CD4-positive, alpha-beta memory T cell (primary cell): ENCODE measurements around the gene IFT172. TPM values are rescaled to one million over a fixed set of nuclear protein-coding genes. Genes with fewer than 3 reads are reported as not detected.

Experiments
- CTCF ChIA-PET: fragments of 350-600 bp; sonication (Branson Sonifier 250); formaldehyde crosslinking; loops from one replicate; lab custom pipeline; 2021; ENCODE audit warnings: inconsistent platforms; ENCODE audit not compliant: partially characterized antibody; lab: Charles Lee
- POLR2A ChIA-PET: fragments of 350-600 bp; sonication (Branson Sonifier 250); formaldehyde crosslinking; loops from one replicate; lab custom pipeline; 2021; ENCODE audit not compliant: partially characterized antibody; lab: Charles Lee
- DNase-seq, 5 donors: peaks; one replicate each; pipeline versions ENCODE4 v3.0.0 to v3.0.0-alpha.2; 2020 to 2022; ENCODE audit warnings: mixed read lengths in 1 of 5
- H3K27ac ChIP-seq: one replicate; pipeline ENCODE4 v1.7.0; 2013; ENCODE audit warnings: low read depth, low read length
- H3K27me3 ChIP-seq: 2 replicates; pipeline ENCODE4 v1.7.0; 2013; ENCODE audit warnings: mild to moderate bottlenecking, low read length, moderate library complexity; ENCODE audit not compliant: insufficient read depth
- H3K36me3 ChIP-seq: 2 replicates; pipeline ENCODE4 v1.7.0; 2013; ENCODE audit warnings: mild to moderate bottlenecking, low read length, moderate library complexity; ENCODE audit not compliant: insufficient read depth
- H3K4me1 ChIP-seq: 2 replicates; pipeline ENCODE4 v1.7.0; 2013; ENCODE audit warnings: mild to moderate bottlenecking, low read length, moderate library complexity; ENCODE audit not compliant: insufficient read depth
- H3K4me3 ChIP-seq, 2 donors: one replicate each; pipeline ENCODE4 v1.7.0; 2013; ENCODE audit warnings: low read length in 2 of 2, mild to moderate bottlenecking in 1 of 2
- H3K9me3 ChIP-seq, 2 donors: one replicate each; pipeline ENCODE4 v1.7.0; 2013; ENCODE audit warnings: low read length in 2 of 2, control low read depth in 1 of 2; ENCODE audit not compliant: control insufficient read depth in 1 of 2
- H3K27ac Mint-ChIP-seq, 7 donors: one replicate each; pipeline ENCODE4 v1.8.0; 2020 to 2021; ENCODE audit warnings: mixed read lengths in 7 of 7, mild to moderate bottlenecking in 6 of 7, inconsistent platforms in 3 of 7, moderate library complexity in 3 of 7
- H3K27me3 Mint-ChIP-seq, 2 donors: one replicate each; pipeline ENCODE4 v1.8.0; 2020 to 2021; ENCODE audit warnings: mixed read lengths in 2 of 2
- H3K36me3 Mint-ChIP-seq, 2 donors: one replicate each; pipeline ENCODE4 v1.8.0; 2020 to 2021; ENCODE audit warnings: mixed read lengths in 2 of 2, inconsistent platforms in 1 of 2, mild to moderate bottlenecking in 1 of 2
- H3K4me1 Mint-ChIP-seq, 4 donors: one replicate each; pipeline ENCODE4 v1.8.0; 2020 to 2021; ENCODE audit warnings: mixed read lengths in 4 of 4, mild to moderate bottlenecking in 1 of 4
- H3K4me3 Mint-ChIP-seq, 8 donors: one replicate each; pipeline ENCODE4 v1.8.0; 2020 to 2021; ENCODE audit warnings: mixed read lengths in 8 of 8, mild to moderate bottlenecking in 7 of 8, moderate library complexity in 6 of 8, inconsistent platforms in 3 of 8
- H3K9me3 Mint-ChIP-seq, 8 donors: one replicate each; pipeline ENCODE4 v1.8.0; 2020 to 2021; ENCODE audit warnings: mixed read lengths in 8 of 8, mild to moderate bottlenecking in 5 of 8, inconsistent platforms in 3 of 8, moderate library complexity in 1 of 8
- intact Hi-C: fragments of 100-400 bp; cut with micrococcal nuclease; formaldehyde crosslinking; loops from one replicate; pipeline ENCODE4 v1.15.1; 2023
- polyA plus RNA-seq, 2 donors: library from polyadenylated mRNA; unstranded; fragments of 300-500 nt; fragmentation: Illumina TruSeq; gene quantifications; one replicate each; pipeline ENCODE4 v1.2.3, GENCODE V29; 2021
- total RNA-seq, 2 experiments: library from RNA; stranded (reverse); gene quantifications; one replicate each; pipeline ENCODE4 v1.2.3, GENCODE V29; 2021

IFT172 gene
- total and polyA plus RNA-seq, 4 experiments from 2014 or later: 2.1 to 24.4 (median 14.4) TPM

DNA sequence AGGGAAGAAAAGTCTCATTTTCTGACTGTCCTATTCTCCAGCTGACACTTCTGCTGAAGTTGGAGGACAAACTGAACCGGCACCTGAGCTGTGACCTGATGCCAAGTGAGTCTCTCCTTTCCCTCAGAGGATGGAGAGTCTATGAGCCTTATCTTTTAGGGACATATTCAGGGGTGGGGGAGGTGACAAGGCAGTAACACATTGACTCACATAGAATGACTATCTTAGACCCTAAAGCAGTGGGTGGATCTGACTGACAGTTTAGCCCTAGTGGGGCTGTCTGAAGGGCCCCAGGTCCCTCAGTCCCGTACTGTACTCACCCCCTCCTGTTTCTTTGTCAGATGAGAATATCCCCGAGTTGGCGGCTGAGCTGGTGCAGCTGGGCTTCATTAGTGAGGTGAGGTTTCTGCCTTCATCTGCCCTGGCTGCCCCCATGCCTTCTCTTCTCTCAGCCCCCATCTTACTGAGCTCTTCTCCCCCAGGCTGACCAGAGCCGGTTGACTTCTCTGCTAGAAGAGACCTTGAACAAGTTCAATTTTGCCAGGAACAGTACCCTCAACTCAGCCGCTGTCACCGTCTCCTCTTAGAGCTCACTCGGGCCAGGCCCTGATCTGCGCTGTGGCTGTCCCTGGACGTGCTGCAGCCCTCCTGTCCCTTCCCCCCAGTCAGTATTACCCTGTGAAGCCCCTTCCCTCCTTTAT lies 48.2 kb downstream of the IFT172 start:
- no peak overlapping the region for H3K4me3 Mint-ChIP-seq
- POLR2A ChIA-PET: no interaction called here

GRCh38 chr2:27435628-27436027 lies 53.9 kb downstream of the IFT172 start:
- peaks cover 23% of the 10 kb centered on the region for H3K4me1 ChIP-seq
- intact Hi-C loops: no loop called here
- H3K4me3 ChIP-seq: no peak overlapping the region
- ChIA-PET POLR2A (no interaction called here), CTCF (interaction anchor here (0.7 kb wide), 1 partner anchor 10 kb away, joined by 3 read pairs; no protein-coding TSS in a partner anchor)
- no peaks in the 10 kb centered on the region for H3K9me3 ChIP-seq
- DNase-seq: no peak
- H3K4me3 Mint-ChIP-seq: no peak overlapping the region
- H3K27me3 ChIP-seq: no peaks in the 10 kb centered on the region
- peaks cover 15 to 26% (median 21%) of the 10 kb centered on the region in 4 donors for H3K4me1 Mint-ChIP-seq
- no peak overlapping the region for H3K27ac ChIP-seq
- no peaks in the 10 kb centered on the region for H3K27me3 Mint-ChIP-seq
- peaks cover 67% of the 10 kb centered on the region for H3K36me3 ChIP-seq
- peak overlapping the region in 6 of 7 donors; percentile 32 to 86 (median 64) for H3K27ac Mint-ChIP-seq
- peaks cover 61 to 76% of the 10 kb centered on the region in 2 donors for H3K36me3 Mint-ChIP-seq
- H3K9me3 Mint-ChIP-seq: no peaks in the 10 kb centered on the region

More for the DNA sequence above, 48.2 kb downstream of the IFT172 start:
- H3K9me3 ChIP-seq: no peaks in the 10 kb centered on the region
- H3K9me3 Mint-ChIP-seq: peaks cover 0 to 3% (median 0%) of the 10 kb centered on the region in 8 donors
- peaks cover 45% of the 10 kb centered on the region for H3K36me3 ChIP-seq
- no peak overlapping the region for H3K4me3 ChIP-seq
- DNase-seq: no peak
- no peak overlapping the region for H3K27ac ChIP-seq
- no peaks in the 10 kb centered on the region for H3K27me3 Mint-ChIP-seq
- H3K27me3 ChIP-seq: no peaks in the 10 kb centered on the region
- peak overlapping the region in 3 of 7 donors; percentile 23 to 67 (median 43) for H3K27ac Mint-ChIP-seq
- H3K4me1 ChIP-seq: no peaks in the 10 kb centered on the region
- intact Hi-C loops: no loop called here
- CTCF ChIA-PET: interaction anchor here (1.1 kb wide), 1 partner anchor 9 kb away, joined by 4 read pairs; no protein-coding TSS in a partner anchor
- peaks cover 0 to 9% (median 5%) of the 10 kb centered on the region in 4 donors for H3K4me1 Mint-ChIP-seq
- peaks cover 44 to 58% of the 10 kb centered on the region in 2 donors for H3K36me3 Mint-ChIP-seq

GRCh38 chr2:27431395-27431794 lies 58.1 kb downstream of the IFT172 start:
- Mint-ChIP-seq H3K4me3 (peak overlapping the region in 7 of 8 donors; percentile 21 to 87 (median 62)), H3K27ac (peak overlapping the region in 5 of 7 donors; percentile 68 to 98 (median 86)), H3K27me3 (no peaks in the 10 kb centered on the region), H3K9me3 (no peaks in the 10 kb centered on the region), H3K4me1 (peaks cover 29 to 50% (median 42%) of the 10 kb centered on the region in 4 donors), H3K36me3 (peaks cover 34 to 55% of the 10 kb centered on the region in 2 donors)
- Histone ChIP-seq H3K9me3 (no peaks in the 10 kb centered on the region), H3K27me3 (no peaks in the 10 kb centered on the region), H3K36me3 (peaks cover 35% of the 10 kb centered on the region), H3K27ac (no peak overlapping the region), H3K4me3 (no peak overlapping the region), H3K4me1 (peaks cover 45% of the 10 kb centered on the region)
- ChIA-PET POLR2A (interaction anchor here (1.0 to 4.2 kb wide), 3 partner anchors 22 to 60 kb away, joined by 5 to 44 read pairs (median 14); partner anchors contain the start of genes PPM1G and ZNF513), CTCF (interaction anchor here (1.7 to 3.7 kb wide), 3 partner anchors 10 to 62 kb away, joined by 4 to 12 read pairs (median 11); partner anchors contain the start of genes EIF2B4, PPM1G and SNX17)
- peak in 1 of 5 donors; percentile 66 for DNase-seq
- intact Hi-C loops: loop anchor here (1.0 kb wide), 1 partner anchor 152 kb away; the partner anchor contains the start of gene ZNF512

DNA sequence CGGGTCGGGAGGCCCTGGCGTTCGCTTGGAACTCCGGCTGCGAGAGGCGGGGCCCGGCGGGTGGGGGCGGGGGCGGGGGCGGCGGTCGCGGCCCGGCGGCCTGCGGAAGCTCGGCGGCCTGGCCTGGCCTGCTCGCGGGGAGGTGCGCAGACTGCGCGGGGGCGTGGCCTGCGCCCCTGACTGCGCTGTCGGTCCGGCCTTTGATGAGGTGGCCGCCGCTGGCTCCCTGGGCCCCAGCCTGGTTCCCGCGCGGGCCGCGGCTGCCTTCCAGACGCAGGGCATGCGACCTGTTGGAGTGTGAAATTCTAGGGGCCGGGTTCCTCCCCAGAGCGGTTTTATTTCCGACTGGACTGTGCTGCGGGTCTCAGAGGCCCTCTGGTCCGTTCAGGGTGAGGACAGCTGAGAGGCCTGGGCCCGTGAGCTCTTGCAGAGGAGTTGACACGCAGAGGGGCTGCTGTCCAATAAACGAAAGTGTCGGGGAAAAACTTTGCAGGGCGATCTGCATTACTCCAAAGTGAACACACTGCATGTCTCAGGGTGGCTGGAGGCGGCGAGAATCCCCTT lies 60.5 kb downstream of the IFT172 start:
- H3K27ac Mint-ChIP-seq: peak overlapping the region; percentile 92 to 98 (median 98)
- H3K9me3 Mint-ChIP-seq: no peaks in the 10 kb centered on the region
- Histone ChIP-seq H3K4me3 (peak overlapping the region; percentile 64 to 76), H3K9me3 (no peaks in the 10 kb centered on the region), H3K27ac (peak overlapping the region; percentile 93), H3K36me3 (peaks cover 11% of the 10 kb centered on the region), H3K4me1 (peaks cover 45% of the 10 kb centered on the region), H3K27me3 (no peaks in the 10 kb centered on the region)
- intact Hi-C loops: loop anchor here (1.0 to 5.0 kb wide), 8 partner anchors 20 to 342 kb away; partner anchors contain the start of genes ATRAID, EIF2B4, GTF3C2 and KHK
- POLR2A ChIA-PET: interaction anchor here (0.6 to 4.7 kb wide), 18 partner anchors 8 to 1441 kb away, joined by 3 to 82 read pairs (median 8); partner anchors contain the start of genes AGBL5, CCDC121, EIF2B4 and GPN1
- peak overlapping the region; percentile 96 to 100 (median 98) for H3K4me3 Mint-ChIP-seq
- peaks cover 10 to 32% of the 10 kb centered on the region in 2 donors for H3K36me3 Mint-ChIP-seq
- no peaks in the 10 kb centered on the region for H3K27me3 Mint-ChIP-seq
- CTCF ChIA-PET: interaction anchor here (0.6 to 3.7 kb wide), 6 partner anchors 19 to 175 kb away, joined by 3 to 12 read pairs (median 3); partner anchors contain the start of genes EIF2B4, PPM1G and SNX17
- peaks cover 28 to 50% (median 37%) of the 10 kb centered on the region in 4 donors for H3K4me1 Mint-ChIP-seq
- peak in 4 of 5 donors; percentile 57 to 71 (median 64) for DNase-seq

DNA sequence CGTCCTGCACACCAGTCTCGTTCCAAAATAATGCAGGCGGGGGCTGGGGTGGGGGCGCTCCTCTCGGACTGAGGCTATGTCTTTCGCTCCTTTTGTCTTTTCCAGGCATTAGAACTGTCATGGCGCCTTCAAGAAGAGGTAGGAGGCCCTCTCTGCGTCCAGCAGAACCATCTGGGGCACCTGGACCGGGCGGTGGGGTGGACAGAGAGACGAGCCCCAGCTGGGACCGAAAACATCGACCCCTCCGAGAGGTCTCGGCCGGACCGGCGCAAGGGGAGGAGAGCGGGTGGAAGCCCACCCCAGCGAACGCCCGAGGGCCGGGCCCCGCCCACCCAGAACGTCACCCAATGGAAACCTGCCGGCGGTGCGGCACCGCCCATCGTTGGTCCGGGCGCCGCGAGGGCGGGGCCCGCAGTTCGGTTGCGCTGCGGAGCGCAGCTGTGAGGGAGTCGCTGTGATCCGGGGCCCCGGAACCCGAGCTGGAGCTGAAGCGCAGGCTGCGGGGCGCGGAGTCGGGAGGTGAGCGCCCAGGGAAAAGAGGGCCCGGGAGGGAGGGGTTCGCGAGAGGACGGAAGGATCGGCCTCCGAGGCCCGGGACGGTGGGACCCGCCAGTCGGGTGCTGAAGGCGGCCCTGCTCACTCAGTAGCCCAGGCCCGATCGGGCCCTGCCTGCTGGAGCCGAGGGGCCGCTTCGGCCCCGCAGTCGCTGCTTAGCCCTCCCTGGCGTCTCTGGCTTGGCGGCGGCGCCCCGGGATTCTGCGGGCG lies 61.1 kb downstream of the IFT172 start, which contains the start of gene NRBP1:
TSS of gene NRBP1 (plus strand) at position 419 of the 765 bp plus-strand sequence. CDS start 4,643 bp downstream, outside the sequence.
- Histone ChIP-seq H3K27me3 (no peaks in the 10 kb centered on the region), H3K4me1 (peaks cover 45% of the 10 kb centered on the region), H3K27ac (peak within 1 kb of the TSS; percentile 93), H3K9me3 (no peaks in the 10 kb centered on the region), H3K36me3 (peaks cover 5% of the 10 kb centered on the region), H3K4me3 (peak within 1 kb of the TSS; percentile 64 to 76)
- ChIA-PET POLR2A (interaction anchor here (0.6 to 4.7 kb wide), 21 partner anchors 9 to 1442 kb away, joined by 3 to 82 read pairs (median 7); partner anchors contain the start of genes AGBL5, CCDC121, EIF2B4 and GPN1), CTCF (interaction anchor here (0.6 to 3.2 kb wide), 5 partner anchors 18 to 49 kb away, joined by 3 to 11 read pairs (median 3); partner anchors contain the start of gene PPM1G)
- DNase-seq: peak; percentile 86 to 91 (median 89)
- H3K4me3 Mint-ChIP-seq: peak within 1 kb of the TSS; percentile 97 to 100 (median 98)
- peaks cover 24 to 44% (median 35%) of the 10 kb centered on the region in 4 donors for H3K4me1 Mint-ChIP-seq
- no peaks in the 10 kb centered on the region for H3K9me3 Mint-ChIP-seq
- no peaks in the 10 kb centered on the region for H3K27me3 Mint-ChIP-seq
- intact Hi-C loops: loop anchor here (1.0 to 5.0 kb wide), 8 partner anchors 19 to 341 kb away; partner anchors contain the start of genes ATRAID, EIF2B4, GTF3C2 and KHK
- peaks cover 4 to 25% of the 10 kb centered on the region in 2 donors for H3K36me3 Mint-ChIP-seq
- H3K27ac Mint-ChIP-seq: peak within 1 kb of the TSS; percentile 96 to 99 (median 98)

DNA sequence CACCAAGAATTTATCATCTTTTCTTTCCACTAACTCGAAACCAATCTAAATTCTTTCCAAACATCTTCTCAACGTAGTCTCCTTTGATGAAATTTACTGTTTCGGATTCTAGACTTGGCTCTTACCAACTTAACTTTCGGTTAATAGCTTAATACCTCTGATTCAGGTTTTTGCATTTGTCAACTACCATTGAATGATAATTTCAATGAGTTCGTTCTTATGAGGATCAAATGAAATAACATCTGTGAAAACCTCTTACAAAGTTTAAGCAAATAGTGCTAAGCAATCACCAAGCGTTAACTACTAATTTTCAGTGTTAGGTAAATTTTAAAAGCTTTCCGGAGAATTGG lies 61.7 kb downstream of the IFT172 start:
- ChIA-PET CTCF (interaction anchor here (0.8 to 1.1 kb wide), 2 partner anchors 18 to 21 kb away, joined by 3 to 4 read pairs; partner anchors contain the start of gene PPM1G), POLR2A (interaction anchor here (0.8 to 4.7 kb wide), 19 partner anchors 10 to 1442 kb away, joined by 3 to 82 read pairs (median 8); partner anchors contain the start of genes AGBL5, CCDC121, EIF2B4 and GPN1)
- H3K4me3 Mint-ChIP-seq: peak overlapping the region; percentile 96 to 100 (median 98)
- peak overlapping the region; percentile 95 to 99 (median 98) for H3K27ac Mint-ChIP-seq
- peaks cover 0 to 20% of the 10 kb centered on the region in 2 donors for H3K36me3 Mint-ChIP-seq
- H3K36me3 ChIP-seq: no peaks in the 10 kb centered on the region
- H3K27ac ChIP-seq: peak overlapping the region; percentile 93
- peak overlapping the region; percentile 37 to 64 for H3K4me3 ChIP-seq
- intact Hi-C loops: loop anchor here (1.0 to 5.0 kb wide), 8 partner anchors 19 to 341 kb away; partner anchors contain the start of genes ATRAID, EIF2B4, GTF3C2 and KHK
- H3K4me1 ChIP-seq: peaks cover 41% of the 10 kb centered on the region
- no peaks in the 10 kb centered on the region for H3K27me3 ChIP-seq
- no peak for DNase-seq
- peaks cover 20 to 39% (median 30%) of the 10 kb centered on the region in 4 donors for H3K4me1 Mint-ChIP-seq
- no peaks in the 10 kb centered on the region for H3K27me3 Mint-ChIP-seq
- no peaks in the 10 kb centered on the region for H3K9me3 Mint-ChIP-seq
- H3K9me3 ChIP-seq: no peaks in the 10 kb centered on the region
